K562 (cell line): ENCODE measurements around the gene BTN3A1. TPM values are rescaled to one million over a fixed set of nuclear protein-coding genes. Genes with fewer than 3 reads are reported as not detected.
A peak's percentile ranks its signal among the peaks of the same experiment; 100 is the strongest.

Source experiments
- ATAC-seq: fragments of 200-7000 bp; cut with Tn5 transposase; 3 replicates; pipeline ENCODE4 v1.9.1; 2020; ENCODE audit warnings: moderate library complexity
- BruUV-seq: library from RNA; stranded (reverse); fragments of 400-500 nt; replicated peaks from 2 replicates; lab custom pipeline; 2021; lab: Mats Ljungman, UMichigan
- CTCF ChIA-PET: fragments of 300-600 bp; formaldehyde crosslinking; extraction: SDS; loops from one replicate; lab custom pipeline; 2021; ENCODE audit warnings: low intra/inter-chr PET ratio; lab: Yijun Ruan, JAX
- POLR2A ChIA-PET: fragments of 300-600, 350-650 bp; sonication (Branson Sonifier 250); formaldehyde crosslinking; extraction: SDS; loops from one replicate; lab custom pipeline; 2021; ENCODE audit warnings: antibody characterized with exemption, inconsistent platforms; lab: Yijun Ruan, JAX
- DNase-seq, 4 experiments: peaks; one replicate each; pipeline versions ENCODE4 v3.0.0 to v3.0.0-alpha.2; 2011 to 2018; ENCODE audit warnings: low spot score in 3 of 4, mixed read lengths in 3 of 4; ENCODE audit errors: extremely low read depth in 1 of 4
- FAIRE-seq: peaks from 2 replicates; lab custom pipeline; 2011; peaks lifted over from hg19 to GRCh38; lab: Jason Lieb, UNC
- H2AFZ ChIP-seq: 2 replicates; pipeline ENCODE4 v1.6.0; 2011; ENCODE audit warnings: low read depth, low read length, control low read depth, inconsistent platforms
- H3K27ac ChIP-seq: fragments of 200-600 bp; 3 replicates; pipeline ENCODE4 v1.8.0; 2011; ENCODE audit warnings: low read depth, mild to moderate bottlenecking, control low read depth, inconsistent platforms, low read length, moderate library complexity, mixed read lengths; ENCODE audit errors: extremely low read depth
- H3K27me3 ChIP-seq, 2 experiments: fragments of 300-600 bp in 1 of 2; 2 replicates in 1 of 2; 3 replicates in 1 of 2; pipeline versions ENCODE4 v1.6.0 to v1.8.0; 2011; ENCODE audit warnings: inconsistent platforms in 2 of 2, low read length in 2 of 2, mild to moderate bottlenecking in 1 of 2, mixed read lengths in 1 of 2, moderate library complexity in 1 of 2; ENCODE audit not compliant: control insufficient read depth in 2 of 2, insufficient read depth in 2 of 2
- H3K36me3 ChIP-seq: fragments of 300-600 bp; 3 replicates; pipeline ENCODE4 v1.8.0; 2011; ENCODE audit warnings: mild to moderate bottlenecking, low read length, inconsistent platforms; ENCODE audit not compliant: control insufficient read depth, insufficient read depth
- H3K4me1 ChIP-seq, 2 experiments: fragments of 200-600 bp in 1 of 2; replicated peaks in 1 of 2; 2 replicates in 1 of 2; 3 replicates in 1 of 2; pipeline versions ENCODE4 v1.5.1 to v1.8.0; 2011; ENCODE audit warnings: inconsistent platforms in 2 of 2, low read length in 2 of 2, mild to moderate bottlenecking in 1 of 2, mixed read lengths in 1 of 2, moderate library complexity in 1 of 2; ENCODE audit not compliant: control insufficient read depth in 2 of 2, insufficient read depth in 2 of 2
- H3K4me2 ChIP-seq: 2 replicates; pipeline ENCODE4 v1.6.1; 2011; ENCODE audit warnings: low read length, control low read depth, inconsistent platforms, mixed read lengths; ENCODE audit not compliant: insufficient read depth
- H3K4me3 ChIP-seq: fragments of 200-600 bp; sonication (generic), shearing (Covaris generic); 2 replicates; pipeline ENCODE4 v1.5.1; 2016; ENCODE audit warnings: control low read depth, inconsistent platforms
- H3K79me2 ChIP-seq: fragments of 200-600 bp; 3 replicates; pipeline ENCODE4 v1.8.0; 2011; ENCODE audit warnings: low read length, inconsistent platforms; ENCODE audit not compliant: control insufficient read depth, insufficient read depth
- H3K9ac ChIP-seq, 2 experiments: 2 replicates each; pipeline versions ENCODE4 v1.6.0 to v1.6.1; 2011; ENCODE audit warnings: low read depth in 2 of 2, low read length in 2 of 2, control low read depth in 1 of 2, inconsistent platforms in 1 of 2, mild to moderate bottlenecking in 1 of 2, mixed read lengths in 1 of 2; ENCODE audit not compliant: insufficient read depth in 1 of 2
- H3K9me1 ChIP-seq: one replicate; pipeline ENCODE4 v1.6.0; 2011; ENCODE audit warnings: inconsistent platforms, mild to moderate bottlenecking, low read length, moderate library complexity; ENCODE audit not compliant: control insufficient read depth, insufficient read depth
- H3K9me3 ChIP-seq: replicated peaks from 2 replicates; pipeline ENCODE4 v1.5.1; 2011; ENCODE audit warnings: low read depth, low read length, inconsistent platforms; ENCODE audit not compliant: control insufficient read depth, insufficient read depth
- H4K20me1 ChIP-seq: replicated peaks from 2 replicates; pipeline ENCODE4 v1.6.1; 2011; ENCODE audit warnings: low read length, inconsistent platforms, mixed read lengths; ENCODE audit not compliant: control insufficient read depth, insufficient read depth
- ARHGAP35 ChIP-seq: fragments of 450-650 bp; IDR thresholded peaks from 2 replicates; pipeline ENCODE4 v1.6.1; 2018; ENCODE audit not compliant: partially characterized antibody
- CBX1 ChIP-seq: sonication (generic); IDR thresholded peaks from 2 replicates; pipeline ENCODE4 v1.6.1; 2016; ENCODE audit warnings: antibody characterized with exemption, low read depth, mild to moderate bottlenecking
- KDM1A ChIP-seq, 2 experiments: fragments of 450-650 bp; IDR thresholded peaks; 2 replicates each; pipeline ENCODE4 v1.6.1; 2016; ENCODE audit warnings: mild to moderate bottlenecking in 2 of 2
- KLF10 ChIP-seq: fragments of 250-450 bp; sonication (Bioruptor Pico); IDR thresholded peaks from 2 replicates; pipeline ENCODE4 v1.6.1; 2021; ENCODE audit warnings: matching md5 sums
- LEF1 ChIP-seq: fragments of 450-650 bp; IDR thresholded peaks from 2 replicates; pipeline ENCODE4 v1.6.1; 2016; ENCODE audit warnings: mild to moderate bottlenecking
- NCOA6 ChIP-seq: fragments of 450-650 bp; IDR thresholded peaks from 2 replicates; pipeline ENCODE4 v1.6.1; 2017; ENCODE audit warnings: mild to moderate bottlenecking
- NFE2 ChIP-seq: IDR thresholded peaks from 2 replicates; pipeline ENCODE4 v1.6.1; 2014; ENCODE audit warnings: antibody characterized with exemption, low read depth
- PML ChIP-seq: IDR thresholded peaks from 2 replicates; pipeline ENCODE4 v1.6.1; 2012; ENCODE audit warnings: low read length, inconsistent platforms
- ZNF197 ChIP-seq: fragments of 200-800 bp; sonication (Bioruptor generic); IDR thresholded peaks from 2 replicates; pipeline ENCODE4 v1.6.1; 2016; ENCODE audit warnings: low read depth, missing genetic modification characterization, missing compliant biosample characterization
- in situ Hi-C: fragments of 300-500 bp; cut with MboI; formaldehyde crosslinking; loops from 4 replicates; pipeline ENCODE4 v1.15.0; 2018; ENCODE audit warnings: inconsistent platforms, mixed read lengths
- intact Hi-C: fragments of 100-400 bp; cut with micrococcal nuclease; formaldehyde crosslinking; loops from 2 replicates; pipeline ENCODE4 v1.14.2; 2022
- polyA plus RNA-seq, 8 experiments: library from polyadenylated mRNA; depleted of rRNA in 4 of 8; stranded (reverse) in 5 of 8; unstranded in 3 of 8; fragments of >200 nt; fragmentation: Nextera tagmentation in 2 of 8; fragmentation: Illumina TruSeq in 1 of 8; extraction: Ambion mirVana in 2 of 8; extraction: Trizol in 1 of 8; gene quantifications; 2 replicates each; pipeline versions ENCODE4 v1.2.1 to v1.2.3, GENCODE V29; 2011 to 2014; ENCODE audit warnings: inconsistent platforms in 1 of 8, missing spikeins in 1 of 8
- total RNA-seq, 7 experiments: library from RNA; depleted of rRNA in 6 of 7; stranded (reverse); fragments of >200 nt in 6 of 7; fragmentation: Illumina TruSeq in 2 of 7; extraction: Trizol in 2 of 7; gene quantifications; 2 replicates each; pipeline versions ENCODE4 v1.2.1 to v1.2.3, GENCODE V29; 2011 to 2021; ENCODE audit warnings: low replicate concordance in 1 of 7
- TF ChIP-seq, protein P1 (sequence below): fragments of 450-650 bp; formaldehyde crosslinking; IDR thresholded peaks from 2 replicates; pipeline ENCODE4 v1.4.0; 2020; ENCODE audit warnings: mild to moderate bottlenecking, moderate library complexity
- TF ChIP-seq, protein P2 (sequence below): fragments of 450-650 bp; IDR thresholded peaks from 2 replicates; pipeline ENCODE4 v1.6.1; 2018; ENCODE audit warnings: mild to moderate bottlenecking, low read depth; ENCODE audit not compliant: partially characterized antibody

Gene BTN3A1
- total and polyA plus RNA-seq, 9 of the 15 experiments (the other 6 are each of a cell fraction or from before 2014, with no cell fraction given): 0.84 to 8.5 (median 3.9) TPM

DNA sequence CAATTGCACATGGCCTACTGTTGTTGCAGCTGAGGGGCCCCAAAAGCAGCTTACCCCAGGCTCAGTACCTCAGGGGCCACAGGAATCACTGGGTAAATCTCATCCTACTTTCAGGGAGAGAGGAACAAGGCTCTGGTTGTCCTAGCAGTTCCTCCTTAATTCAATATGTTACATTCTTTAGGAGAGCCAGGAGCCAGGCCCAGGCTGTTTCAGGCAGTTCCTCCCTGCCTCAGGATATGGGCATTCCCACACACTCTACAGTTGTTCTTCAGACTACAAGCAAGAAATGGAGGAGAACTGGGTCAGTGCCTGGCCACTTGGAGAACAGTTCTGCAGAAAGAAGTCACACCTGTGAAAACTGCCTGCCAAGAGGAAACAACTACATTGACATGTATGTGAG, 46.7 kb upstream of the BTN3A1 start:
- no peak overlapping the region for H3K4me2 ChIP-seq
- H3K79me2 ChIP-seq: no peaks in the 10 kb centered on the region
- H3K27me3 ChIP-seq: no peaks in the 10 kb centered on the region
- H3K4me3 ChIP-seq: no peak overlapping the region
- peak overlapping the region; percentile 3; the same call in 1 of the 3 replicates for H3K27ac ChIP-seq
- POLR2A ChIA-PET: interaction anchor here (1.4 kb wide), 1 partner anchor 9 kb away, joined by 4 read pairs; no protein-coding TSS in a partner anchor
- no TSS peak for BruUV-seq
- in situ Hi-C loops: no loop called here
- H3K9ac ChIP-seq: no peak overlapping the region
- TF ChIP-seq LEF1 (no peak), CBX1 (no peak), ARHGAP35 (no peak), NFE2 (no peak), PML (no peak), KDM1A (IDR thresholded peaks at IDR 0.05) (no peak), NCOA6 (no peak), ZNF197 (CRISPR knock-in tag) (no peak), KLF10 (CRISPR knock-in tag) (no peak)
- TF ChIP-seq, protein P1, sequence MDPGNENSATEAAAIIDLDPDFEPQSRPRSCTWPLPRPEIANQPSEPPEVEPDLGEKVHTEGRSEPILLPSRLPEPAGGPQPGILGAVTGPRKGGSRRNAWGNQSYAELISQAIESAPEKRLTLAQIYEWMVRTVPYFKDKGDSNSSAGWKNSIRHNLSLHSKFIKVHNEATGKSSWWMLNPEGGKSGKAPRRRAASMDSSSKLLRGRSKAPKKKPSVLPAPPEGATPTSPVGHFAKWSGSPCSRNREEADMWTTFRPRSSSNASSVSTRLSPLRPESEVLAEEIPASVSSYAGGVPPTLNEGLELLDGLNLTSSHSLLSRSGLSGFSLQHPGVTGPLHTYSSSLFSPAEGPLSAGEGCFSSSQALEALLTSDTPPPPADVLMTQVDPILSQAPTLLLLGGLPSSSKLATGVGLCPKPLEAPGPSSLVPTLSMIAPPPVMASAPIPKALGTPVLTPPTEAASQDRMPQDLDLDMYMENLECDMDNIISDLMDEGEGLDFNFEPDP (CRISPR knock-in tag): no peak
- TF ChIP-seq, protein P2, sequence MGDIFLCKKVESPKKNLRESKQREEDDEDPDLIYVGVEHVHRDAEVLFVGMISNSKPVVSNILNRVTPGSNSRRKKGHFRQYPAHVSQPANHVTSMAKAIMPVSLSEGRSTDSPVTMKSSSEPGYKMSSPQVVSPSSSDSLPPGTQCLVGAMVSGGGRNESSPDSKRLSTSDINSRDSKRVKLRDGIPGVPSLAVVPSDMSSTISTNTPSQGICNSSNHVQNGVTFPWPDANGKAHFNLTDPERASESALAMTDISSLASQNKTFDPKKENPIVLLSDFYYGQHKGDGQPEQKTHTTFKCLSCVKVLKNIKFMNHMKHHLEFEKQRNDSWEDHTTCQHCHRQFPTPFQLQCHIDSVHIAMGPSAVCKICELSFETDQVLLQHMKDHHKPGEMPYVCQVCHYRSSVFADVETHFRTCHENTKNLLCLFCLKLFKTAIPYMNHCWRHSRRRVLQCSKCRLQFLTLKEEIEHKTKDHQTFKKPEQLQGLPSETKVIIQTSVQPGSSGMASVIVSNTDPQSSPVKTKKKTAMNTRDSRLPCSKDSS: no peak
- TF ChIP-seq, all 486 proteins: peak for 0
- no peak for FAIRE-seq
- no peak for ATAC-seq
- no peaks in the 10 kb centered on the region for H3K9me1 ChIP-seq
- intact Hi-C loops: no loop called here
- H3K36me3 ChIP-seq: no peaks in the 10 kb centered on the region
- H3K9me3 ChIP-seq: no peaks in the 10 kb centered on the region
- CTCF ChIA-PET: no interaction called here
- peaks cover 7 to 45% of the 10 kb centered on the region in 2 experiments for H3K4me1 ChIP-seq
- no peak for DNase-seq
- no peaks in the 10 kb centered on the region for H4K20me1 ChIP-seq
- peak overlapping the region; percentile 10; the same call in 1 of the 2 replicates for H2AFZ ChIP-seq
